RWPE2 (cell line): ENCODE measurements around the gene NR2F1.

Experiments used
- ATAC-seq: fragments of 200-7000 bp; cut with Tn5 transposase; 3 replicates; pipeline ENCODE4 v1.9.1; 2021; ENCODE audit warnings: low read depth
- DNase-seq: peaks from one replicate; pipeline ENCODE4 v3.0.0-alpha.2; 2020; ENCODE audit warnings: low spot score
- H3K27ac ChIP-seq: fragments of 450-650 bp; 2 replicates; pipeline ENCODE4 v1.5.1; 2017; ENCODE audit warnings: mild to moderate bottlenecking; ENCODE audit not compliant: poor library complexity, severe bottlenecking
- H3K27me3 ChIP-seq: fragments of 250-450 bp; sonication (Bioruptor Pico); 2 replicates; pipeline ENCODE4 v1.5.1; 2021; ENCODE audit warnings: mild to moderate bottlenecking, moderate library complexity; ENCODE audit not compliant: insufficient read depth, poor library complexity, severe bottlenecking
- H3K36me3 ChIP-seq: fragments of 250-450 bp; sonication (Bioruptor Pico); 2 replicates; pipeline ENCODE4 v1.5.1; 2020; ENCODE audit warnings: low read depth, mild to moderate bottlenecking, moderate library complexity
- H3K4me1 ChIP-seq: fragments of 250-450 bp; sonication (Bioruptor Pico); 2 replicates; pipeline ENCODE4 v1.5.1; 2021; ENCODE audit warnings: mild to moderate bottlenecking, moderate library complexity; ENCODE audit not compliant: insufficient read depth, poor library complexity, severe bottlenecking
- H3K4me3 ChIP-seq: fragments of 250-450 bp; sonication (Bioruptor Pico); 2 replicates; pipeline ENCODE4 v1.5.1; 2021; ENCODE audit warnings: mild to moderate bottlenecking, moderate library complexity; ENCODE audit not compliant: severe bottlenecking
- H3K9me3 ChIP-seq: fragments of 250-450 bp; sonication (Bioruptor Pico); 2 replicates; pipeline ENCODE4 v1.5.1; 2021; ENCODE audit warnings: mild to moderate bottlenecking, moderate library complexity; ENCODE audit not compliant: severe bottlenecking
- CTCF ChIP-seq: fragments of 450-650 bp; IDR thresholded peaks from one replicate; pipeline ENCODE4 v1.5.1; 2017; ENCODE audit warnings: mild to moderate bottlenecking, moderate library complexity; ENCODE audit not compliant: poor library complexity, severe bottlenecking

The NR2F1 gene

GRCh38 chr5:93603793-93604643, 21.0 kb downstream of the NR2F1 start:
- H3K27me3 ChIP-seq: peaks cover 73% of the 10 kb centered on the region
- no peaks in the 10 kb centered on the region for H3K36me3 ChIP-seq
- no peak for DNase-seq
- TF ChIP-seq CTCF: no peak
- no peaks in the 10 kb centered on the region for H3K9me3 ChIP-seq
- H3K4me1 ChIP-seq: no peaks in the 10 kb centered on the region
- no peak overlapping the region for H3K27ac ChIP-seq
- no peak for ATAC-seq
- no peak overlapping the region for H3K4me3 ChIP-seq

GRCh38 chr5:93604644-93605515, 21.9 kb downstream of the NR2F1 start:
- no peaks in the 10 kb centered on the region for H3K9me3 ChIP-seq
- ATAC-seq: no peak
- H3K27me3 ChIP-seq: peaks cover 82% of the 10 kb centered on the region
- DNase-seq: no peak
- no peak overlapping the region for H3K27ac ChIP-seq
- TF ChIP-seq CTCF: no peak
- H3K36me3 ChIP-seq: no peaks in the 10 kb centered on the region
- no peaks in the 10 kb centered on the region for H3K4me1 ChIP-seq
- no peak overlapping the region for H3K4me3 ChIP-seq

GRCh38 chr5:93606382-93606752, 23.3 kb downstream of the NR2F1 start:
- H3K4me3 ChIP-seq: no peak overlapping the region
- no peak for TF ChIP-seq CTCF
- ATAC-seq (no peak), DNase-seq (no peak)
- H3K36me3 ChIP-seq: no peaks in the 10 kb centered on the region
- H3K9me3 ChIP-seq: no peaks in the 10 kb centered on the region
- no peak overlapping the region for H3K27ac ChIP-seq
- H3K27me3 ChIP-seq: peaks cover 91% of the 10 kb centered on the region
- no peaks in the 10 kb centered on the region for H3K4me1 ChIP-seq

GRCh38 chr5:93607367-93608258, 24.6 kb downstream of the NR2F1 start:
- H3K27me3 ChIP-seq: peaks cover 95% of the 10 kb centered on the region
- DNase-seq (no peak), ATAC-seq (peak; percentile 65)
- H3K4me3 ChIP-seq: no peak overlapping the region
- peak; percentile 85 for TF ChIP-seq CTCF
- no peaks in the 10 kb centered on the region for H3K36me3 ChIP-seq
- H3K9me3 ChIP-seq: no peaks in the 10 kb centered on the region
- no peaks in the 10 kb centered on the region for H3K4me1 ChIP-seq
- no peak overlapping the region for H3K27ac ChIP-seq
